Stimulated activated CD8-positive, alpha-beta memory T cell treated with anti-CD3 and anti-CD28 coated beads, Interleukin-2, amount 100 ng/mL, for 48 hours (primary cell): ENCODE data around the gene PPHLN1.
"Not testable (repeated sequence)": the region's sequence is repeated elsewhere in the genome, so short reads cannot be mapped to it uniquely, and the experiment has no call there.

Experiments
- DNase-seq, 2 donors: peaks; one replicate each; pipeline ENCODE4 v3.0.0-alpha.2; 2020; ENCODE audit warnings: low read depth in 2 of 2

The PPHLN1 gene

GRCh38 chr12:42372154-42372791, 46.3 kb downstream of the PPHLN1 start:
- no peak for DNase-seq

GRCh38 chr12:42373669-42374068, 47.7 kb downstream of the PPHLN1 start:
- no peak for DNase-seq

DNA sequence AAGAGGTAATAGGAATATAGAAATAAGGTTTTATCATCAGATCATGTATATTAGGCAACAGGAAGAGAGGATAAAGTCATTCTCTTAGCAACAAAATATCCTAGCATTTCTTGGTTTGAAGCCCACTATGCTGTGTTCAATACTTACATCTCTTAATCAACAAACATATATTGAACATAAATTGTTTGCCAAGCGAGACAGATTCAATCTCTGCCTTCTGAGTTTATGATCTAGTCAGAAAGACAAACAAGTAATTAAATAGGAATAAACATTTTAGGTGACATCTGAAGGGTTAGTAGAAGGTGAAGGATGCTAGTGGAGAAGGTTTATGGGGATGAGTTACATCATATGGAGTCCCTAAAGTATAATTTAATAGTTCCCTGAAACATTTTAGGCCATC, 54.8 kb downstream of the PPHLN1 start:
- no peak for DNase-seq

DNA sequence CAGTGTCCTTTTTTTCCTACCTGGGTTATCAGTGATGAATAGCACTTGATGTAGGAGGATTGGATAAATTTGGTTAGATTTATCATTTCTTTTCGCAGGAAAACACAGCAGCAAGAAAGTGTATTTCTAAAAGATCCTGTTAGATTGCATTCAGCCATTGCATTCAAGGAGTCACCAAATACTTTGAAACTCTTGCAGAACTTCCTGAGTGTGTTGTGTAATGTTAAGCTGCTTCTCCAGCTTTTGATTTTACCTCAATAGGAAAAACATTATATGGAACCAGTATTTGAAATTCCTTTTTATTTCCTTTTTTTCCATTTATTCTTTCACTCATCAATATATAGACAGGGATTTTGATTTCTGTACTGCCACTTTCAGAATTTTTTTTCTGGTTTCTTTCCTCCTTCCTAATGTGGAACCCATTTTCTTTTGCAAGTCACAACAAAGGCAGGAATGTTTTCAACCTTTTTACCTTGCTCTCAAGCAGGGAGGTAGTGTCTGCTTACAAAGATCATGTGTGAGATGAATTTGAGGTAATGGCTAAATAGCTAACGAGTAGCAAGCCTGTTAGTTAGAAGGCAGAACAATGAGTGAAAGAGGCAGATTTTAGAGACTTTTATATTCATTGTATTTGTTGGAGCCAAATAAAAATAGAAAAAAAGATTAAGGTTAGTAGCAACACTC, 56.2 kb downstream of the PPHLN1 start:
- DNase-seq, result no peak

- DNase-seq, result no peak
These were observed 59.4 kb downstream of the PPHLN1 start for GRCh38 chr12:42385326-42385841.

DNA sequence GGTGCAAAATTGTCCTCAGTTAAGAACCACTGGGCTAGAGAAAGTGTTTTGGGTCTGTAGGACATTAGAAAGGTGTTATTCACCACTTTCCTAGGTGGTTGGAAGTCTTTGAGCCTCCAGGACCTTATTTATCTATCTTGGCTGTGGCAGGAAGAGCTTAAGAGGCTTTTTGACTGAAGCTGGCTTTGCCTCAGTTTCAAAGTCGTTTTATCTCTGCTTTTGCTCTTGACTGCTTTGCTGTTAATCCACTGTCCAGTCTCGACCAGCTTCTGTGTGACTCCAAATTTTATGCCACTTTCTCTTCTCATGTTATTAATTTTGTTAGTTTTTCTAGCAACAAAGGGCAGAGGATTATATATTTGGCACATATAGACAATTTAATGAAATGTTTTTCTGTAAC, 60.3 kb downstream of the PPHLN1 start:
- no peak for DNase-seq

- not testable (repeated sequence) for DNase-seq
These were observed 62.1 kb downstream of the PPHLN1 start for GRCh38 chr12:42388086-42388485.

DNA sequence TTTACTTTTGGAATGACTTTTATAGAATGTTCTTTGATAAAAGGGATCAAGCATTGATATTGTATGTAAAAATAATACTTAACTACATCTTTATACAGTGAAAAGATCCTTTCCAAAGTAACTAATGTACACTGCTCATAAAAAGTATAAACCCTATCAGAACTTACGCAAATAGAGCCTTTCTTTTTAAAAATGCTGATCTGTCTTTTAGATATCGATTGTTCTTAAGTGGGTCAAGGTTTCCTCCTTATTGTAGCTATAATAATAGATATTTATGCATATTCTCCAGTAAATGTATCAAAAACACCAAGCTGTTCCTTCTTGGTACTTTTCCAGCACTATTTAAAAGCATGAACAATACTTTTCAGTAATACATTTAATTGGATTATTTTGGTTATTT, 68.5 kb downstream of the PPHLN1 start:
- DNase-seq, result no peak

DNA sequence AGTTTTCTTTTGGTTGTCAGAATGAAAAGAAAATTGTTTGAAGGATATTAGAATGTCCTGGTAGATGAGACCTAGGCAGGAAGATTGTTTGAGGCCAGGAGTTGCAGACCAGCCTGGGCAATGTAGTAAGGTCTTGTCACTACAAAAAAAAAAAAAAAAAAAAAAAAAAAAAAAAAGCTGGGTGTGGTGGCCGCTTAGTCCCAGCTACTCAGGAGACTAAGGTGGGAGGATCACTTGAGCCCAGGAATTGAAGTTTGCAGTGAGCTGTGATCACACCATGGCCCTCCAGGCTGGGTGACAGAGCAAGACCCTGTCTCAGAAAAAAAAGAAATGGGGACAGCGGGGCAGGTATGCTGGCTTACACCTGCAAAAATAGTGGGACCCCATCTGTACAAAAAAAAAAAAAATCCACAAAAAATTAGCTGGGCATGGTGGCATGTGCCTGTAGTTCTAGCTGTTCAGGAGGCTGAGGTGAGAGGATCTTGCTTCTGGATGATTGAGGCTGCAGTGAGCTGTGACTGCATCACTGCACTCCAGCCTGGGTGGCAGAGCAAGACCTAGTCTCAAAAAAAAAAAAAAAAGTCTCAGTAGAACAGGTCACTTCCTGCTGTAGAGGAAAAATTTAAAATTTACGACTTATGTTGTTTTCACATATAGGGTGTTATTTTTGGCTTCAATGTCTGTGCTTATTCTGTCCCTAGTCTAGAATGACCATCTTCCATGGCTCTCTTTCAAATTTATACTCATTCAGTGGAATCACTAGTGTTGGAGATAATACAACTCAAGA, 70.7 kb downstream of the PPHLN1 start:
- no peak for DNase-seq

DNA sequence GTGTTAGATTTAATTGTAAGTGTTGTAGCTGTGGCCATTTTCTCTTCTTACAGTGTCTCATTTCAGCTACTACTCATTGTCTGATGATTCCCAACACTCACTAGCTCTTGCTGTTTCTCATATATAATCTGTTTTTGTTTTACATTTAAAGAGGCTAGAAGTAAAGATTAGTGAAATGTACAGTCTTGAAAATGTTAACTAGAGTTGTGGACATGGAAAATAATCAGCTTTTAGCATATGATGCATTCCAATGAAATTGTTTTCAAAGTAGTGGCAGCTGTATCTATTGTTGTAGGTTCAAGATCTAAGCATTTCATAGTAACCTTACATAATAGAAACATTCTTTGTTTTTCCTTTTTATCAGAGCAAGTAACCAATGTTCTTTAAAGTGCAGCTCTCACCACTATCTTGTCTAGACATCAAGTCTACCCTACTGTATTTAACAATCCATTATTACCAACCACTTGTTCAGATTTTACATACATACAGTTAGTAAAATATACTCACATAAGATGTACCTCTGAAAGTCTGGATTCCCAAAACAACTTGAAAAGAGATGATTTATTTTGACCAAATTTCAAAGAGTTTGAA, 76.9 kb downstream of the PPHLN1 start:
- no peak for DNase-seq

- DNase-seq, result no peak
These were observed 81.3 kb downstream of the PPHLN1 start for GRCh38 chr12:42407306-42407705.

DNA sequence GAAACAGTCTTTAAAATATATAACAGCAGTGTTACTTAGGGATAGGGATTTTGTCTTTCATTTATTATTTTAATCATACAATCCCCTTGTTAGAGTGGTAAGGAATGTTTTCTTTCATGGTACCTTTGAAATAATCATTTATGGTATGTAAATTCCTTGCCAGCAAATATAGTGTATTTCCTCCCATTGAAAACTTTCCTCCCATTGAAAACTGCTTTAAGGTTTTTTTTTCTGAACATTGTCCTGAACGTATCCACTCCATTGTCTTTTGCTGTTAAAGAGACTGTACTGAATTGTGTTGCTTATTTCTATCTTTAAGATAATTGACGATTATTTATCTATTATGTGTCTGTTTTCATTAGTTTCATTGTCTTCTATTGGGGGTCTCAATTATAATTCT, 83.5 kb downstream of the PPHLN1 start:
- no peak for DNase-seq

DNA sequence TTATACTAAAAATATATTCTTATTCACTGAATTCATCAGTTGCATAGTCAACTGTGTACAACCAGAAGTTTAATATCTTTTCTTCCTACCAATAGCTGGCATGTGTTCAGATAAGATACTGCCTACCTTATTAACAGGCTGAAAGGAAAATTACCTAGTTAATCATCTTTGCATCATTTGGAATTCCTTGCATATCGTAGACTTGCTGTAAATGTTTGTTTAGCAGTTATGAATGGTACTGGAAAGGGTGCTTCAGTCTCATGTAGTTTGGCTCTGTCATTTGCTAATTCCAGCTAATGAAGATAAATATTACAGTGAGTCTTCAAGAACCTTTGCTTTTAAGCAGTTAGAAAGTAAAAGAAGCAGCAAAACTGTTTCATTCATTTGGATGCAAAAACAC, 84.4 kb downstream of the PPHLN1 start:
- DNase-seq, result no peak

- no peak for DNase-seq
These were observed 94.4 kb downstream of the PPHLN1 start for GRCh38 chr12:42420395-42420794.

DNA sequence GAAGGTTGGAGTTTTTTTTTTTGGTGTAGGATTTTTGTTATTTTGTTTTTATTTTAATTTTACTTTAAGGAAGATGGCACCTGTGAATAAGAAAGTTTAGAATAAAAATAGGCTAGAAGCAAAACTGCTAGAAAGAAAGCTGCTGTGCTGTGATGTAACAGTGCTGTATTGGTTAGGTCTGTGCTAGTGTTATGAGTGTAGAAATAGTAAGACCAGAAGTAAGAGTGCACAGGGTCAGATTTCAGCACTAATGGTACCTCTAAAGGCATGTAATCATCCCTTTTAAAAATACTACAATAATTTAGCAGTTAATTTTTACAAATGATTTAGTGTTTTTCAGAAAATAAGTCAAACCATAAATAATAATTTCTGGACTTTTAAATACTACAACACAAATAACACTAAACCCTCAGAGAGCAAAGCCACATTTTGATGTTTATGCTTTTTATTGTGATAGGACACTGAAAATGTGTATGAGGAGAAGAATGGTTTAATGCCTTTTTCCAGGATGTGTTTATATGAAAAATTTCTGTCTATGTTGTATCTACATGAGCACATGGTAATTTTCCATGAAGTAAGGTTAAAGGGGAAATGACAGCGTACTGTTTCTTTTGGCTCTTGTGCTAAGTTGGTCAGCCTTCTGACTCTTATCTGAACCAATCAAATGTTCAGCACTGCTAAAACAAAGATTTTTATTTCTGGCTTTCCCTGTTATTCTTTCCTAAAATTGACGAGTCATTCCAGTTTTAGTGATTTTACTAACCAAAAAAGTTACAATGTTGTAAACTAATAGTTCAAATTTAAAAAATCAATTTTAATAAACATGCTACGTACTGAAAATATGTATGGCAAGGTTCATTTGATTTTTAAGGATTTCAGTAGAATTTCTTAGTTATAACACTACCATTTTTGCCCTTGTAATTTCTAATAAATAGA, 96.1 kb downstream of the PPHLN1 start:
- DNase-seq, result no peak

- no peak for DNase-seq
These were observed 96.8 kb downstream of the PPHLN1 start for GRCh38 chr12:42422785-42423184.

GRCh38 chr12:42426746-42427145, 100.8 kb downstream of the PPHLN1 start:
- no peak for DNase-seq

DNA sequence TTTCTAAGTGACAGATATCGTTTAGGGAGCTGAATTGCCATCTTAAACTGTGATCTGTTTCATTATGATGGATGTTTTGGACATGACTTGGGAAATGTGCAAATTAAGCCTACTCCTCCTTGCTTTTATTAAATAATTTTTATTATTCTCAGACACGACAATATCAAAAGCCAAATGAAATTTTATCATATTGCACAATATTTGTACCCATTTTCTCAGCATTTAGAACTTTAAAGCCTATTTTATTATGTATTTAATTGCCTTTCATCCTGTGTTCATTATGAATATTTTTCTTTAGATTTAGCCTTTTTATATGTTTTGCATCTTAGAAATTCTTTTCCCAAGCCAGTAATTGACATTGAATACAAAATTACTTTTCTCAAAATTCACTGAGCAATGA, 102.9 kb downstream of the PPHLN1 start:
- no peak for DNase-seq

DNA sequence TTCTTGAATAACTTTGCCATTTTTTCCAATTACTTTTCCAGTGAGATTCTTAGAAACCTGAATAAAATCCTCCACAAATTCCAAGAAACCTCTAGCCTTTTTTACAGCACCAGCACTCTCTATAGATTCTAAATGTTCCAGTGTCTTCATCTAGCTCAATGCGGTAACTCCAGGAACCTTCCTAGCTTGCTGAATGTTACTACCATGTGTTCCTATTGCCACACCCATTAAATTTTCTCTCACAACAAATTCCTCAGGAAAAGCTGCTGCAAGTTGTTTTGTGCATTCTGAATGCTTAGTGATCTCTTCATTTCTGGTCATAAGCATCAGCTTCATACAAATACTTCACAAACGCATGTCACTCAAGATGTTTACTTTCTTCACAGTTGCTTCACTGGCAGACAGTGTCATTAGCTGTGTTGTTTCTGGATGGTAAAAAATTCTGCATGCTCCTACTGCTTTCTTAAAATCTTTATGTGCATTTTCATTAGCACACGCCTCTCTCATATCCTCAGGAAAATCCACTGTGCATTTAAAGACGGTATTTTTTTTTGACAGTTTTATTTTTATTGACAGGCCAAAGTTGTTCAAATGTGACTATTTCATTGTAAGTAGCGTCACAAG, 106.7 kb downstream of the PPHLN1 start:
- DNase-seq, result no peak

GRCh38 chr12:42440608-42441007, 114.6 kb downstream of the PPHLN1 start:
- no peak for DNase-seq

- no peak for DNase-seq
These were observed 116.4 kb downstream of the PPHLN1 start for GRCh38 chr12:42442311-42442759.
